Right atrium auricular region (tissue), 2 donors: ENCODE results near the gene SNAPC4. TPM values are rescaled to one million over a fixed set of nuclear protein-coding genes. Genes with fewer than 3 reads are reported as not detected.

Experiments
- DNase-seq: peaks from one replicate; pipeline ENCODE4 v3.0.0-alpha.2; 2019; ENCODE audit warnings: low spot score
- H3K27ac ChIP-seq, 2 donors: fragments of 200-600 bp; sonication (generic); 1 replicate in 1 of 2; 2 replicates in 1 of 2; pipeline ENCODE4 v1.5.1; 2016 to 2019
- H3K27me3 ChIP-seq, 2 donors: fragments of 200-600 bp; sonication (generic); one replicate each; pipeline versions ENCODE4 v1.5.1 to v1.6.0; 2017 to 2019
- H3K36me3 ChIP-seq: fragments of 200-600 bp; sonication (generic); one replicate; pipeline ENCODE4 v1.5.1; 2016
- H3K4me1 ChIP-seq, 2 donors: fragments of 200-600 bp; sonication (generic); one replicate each; pipeline versions ENCODE4 v1.5.1 to v1.6.0; 2017 to 2019
- H3K4me3 ChIP-seq, 2 donors: fragments of 200-600 bp; sonication (generic); 1 replicate in 1 of 2; 2 replicates in 1 of 2; pipeline ENCODE4 v1.5.1; 2017 to 2019; ENCODE audit warnings: mild to moderate bottlenecking in 1 of 2, moderate library complexity in 1 of 2
- H3K9me3 ChIP-seq, 2 donors: fragments of 200-600 bp; sonication (generic); one replicate each; pipeline ENCODE4 v1.5.1; 2019
- total RNA-seq, 2 donors: library from RNA; depleted of rRNA; stranded (reverse); fragments of >200 nt; gene quantifications; one replicate each; pipeline ENCODE4 v1.1.0, GENCODE V29; 2016
- TF ChIP-seq, protein P1 (sequence below), 2 donors: fragments of 200-600 bp; sonication (generic); IDR thresholded peaks; one replicate each; pipeline ENCODE4 v1.5.1; 2019; ENCODE audit warnings: antibody characterized with exemption in 2 of 2

SNAPC4 gene
- total RNA-seq, 2 donors from 2014 or later = 2.5 to 4.4 TPM

DNA sequence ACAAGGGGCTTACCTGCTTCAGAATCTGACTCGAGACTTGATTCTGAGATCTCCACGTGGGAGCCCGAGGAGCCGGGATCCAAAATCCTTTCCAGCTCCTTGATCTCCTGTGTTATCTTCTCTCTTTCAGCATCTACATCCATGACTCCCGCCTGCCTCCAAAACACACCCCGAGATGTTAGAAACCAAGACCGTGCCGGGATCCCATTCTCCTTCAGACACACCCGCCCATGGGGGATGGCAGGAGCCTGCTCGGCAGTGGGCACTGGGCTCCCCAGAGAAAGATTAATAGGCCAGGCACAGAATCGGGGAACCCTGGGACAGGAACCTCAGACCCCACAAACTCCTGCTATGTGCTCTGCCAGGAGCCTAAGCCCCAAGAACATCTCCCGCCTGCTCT is 1.7 kb downstream of the SNAPC4 start:
- DNase-seq = no peak
- H3K4me1 ChIP-seq = peaks cover 0 to 21% of the 10 kb centered on the region in 2 donors
- H3K27ac ChIP-seq = no peak overlapping the region
- no peaks in the 10 kb centered on the region for H3K9me3 ChIP-seq
- peaks cover 30% of the 10 kb centered on the region for H3K36me3 ChIP-seq
- H3K27me3 ChIP-seq = no peaks in the 10 kb centered on the region
- TF ChIP-seq, protein P1, sequence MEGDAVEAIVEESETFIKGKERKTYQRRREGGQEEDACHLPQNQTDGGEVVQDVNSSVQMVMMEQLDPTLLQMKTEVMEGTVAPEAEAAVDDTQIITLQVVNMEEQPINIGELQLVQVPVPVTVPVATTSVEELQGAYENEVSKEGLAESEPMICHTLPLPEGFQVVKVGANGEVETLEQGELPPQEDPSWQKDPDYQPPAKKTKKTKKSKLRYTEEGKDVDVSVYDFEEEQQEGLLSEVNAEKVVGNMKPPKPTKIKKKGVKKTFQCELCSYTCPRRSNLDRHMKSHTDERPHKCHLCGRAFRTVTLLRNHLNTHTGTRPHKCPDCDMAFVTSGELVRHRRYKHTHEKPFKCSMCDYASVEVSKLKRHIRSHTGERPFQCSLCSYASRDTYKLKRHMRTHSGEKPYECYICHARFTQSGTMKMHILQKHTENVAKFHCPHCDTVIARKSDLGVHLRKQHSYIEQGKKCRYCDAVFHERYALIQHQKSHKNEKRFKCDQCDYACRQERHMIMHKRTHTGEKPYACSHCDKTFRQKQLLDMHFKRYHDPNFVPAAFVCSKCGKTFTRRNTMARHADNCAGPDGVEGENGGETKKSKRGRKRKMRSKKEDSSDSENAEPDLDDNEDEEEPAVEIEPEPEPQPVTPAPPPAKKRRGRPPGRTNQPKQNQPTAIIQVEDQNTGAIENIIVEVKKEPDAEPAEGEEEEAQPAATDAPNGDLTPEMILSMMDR (IDR thresholded peaks at IDR 0.05) = no peak
- no peak overlapping the region for H3K4me3 ChIP-seq

- Histone ChIP-seq H3K27me3 (no peaks in the 10 kb centered on the region), H3K27ac (no peak overlapping the region), H3K36me3 (peaks cover 37% of the 10 kb centered on the region), H3K9me3 (no peaks in the 10 kb centered on the region), H3K4me1 (peaks cover 0 to 21% of the 10 kb centered on the region in 2 donors), H3K4me3 (no peak overlapping the region)
- TF ChIP-seq, protein P1 (IDR thresholded peaks at IDR 0.05) = no peak
- DNase-seq = no peak
Measured at GRCh38 chr9:136397643-136398042, 2.3 kb downstream of the SNAPC4 start.

GRCh38 chr9:136396219-136396515 is 3.8 kb downstream of the SNAPC4 start:
- TF ChIP-seq, protein P1 (IDR thresholded peaks at IDR 0.05) = no peak

DNA sequence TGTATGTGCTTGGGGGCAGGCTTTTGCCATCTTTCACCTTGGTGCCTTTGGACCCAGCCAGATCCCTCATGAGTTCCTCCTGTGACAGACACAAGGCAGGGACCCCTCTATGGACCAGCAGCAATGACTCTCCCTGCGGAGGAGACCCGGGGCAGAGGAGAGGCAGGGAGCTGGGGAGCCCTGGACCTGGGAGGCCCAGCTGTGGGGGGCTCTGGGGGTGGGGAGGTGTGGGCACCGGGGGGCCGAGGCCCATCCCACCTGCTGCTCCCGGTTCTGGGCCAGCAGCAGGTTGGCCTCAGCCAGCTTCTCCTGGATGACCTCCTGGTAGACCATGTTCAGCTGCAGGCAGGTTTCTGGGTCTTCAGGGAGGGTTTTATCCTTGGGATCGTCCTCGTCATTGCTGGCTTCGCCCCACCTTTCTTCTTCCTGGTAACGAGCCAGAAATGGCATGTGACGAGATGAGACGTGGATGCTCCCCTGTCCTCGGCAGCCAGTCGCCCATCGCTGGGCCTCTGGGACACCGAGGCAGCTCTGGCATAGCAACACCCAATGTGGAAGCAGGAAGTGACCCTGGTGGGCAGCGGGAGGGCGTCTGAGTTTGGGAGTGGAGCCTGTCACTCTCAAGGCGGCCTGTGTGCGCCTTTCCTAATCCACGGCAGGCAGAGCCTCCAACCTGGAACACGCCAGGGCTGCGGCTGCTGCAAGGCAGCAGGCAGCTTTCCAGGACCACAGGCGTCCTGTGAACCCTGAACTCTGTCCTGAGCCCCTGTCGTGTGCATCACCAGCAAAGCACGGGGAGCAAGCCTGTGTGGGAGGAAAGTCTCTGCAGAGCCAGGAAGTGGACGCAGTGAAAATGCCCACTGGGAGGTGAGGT is 4.4 kb downstream of the SNAPC4 start:
- no peaks in the 10 kb centered on the region for H3K27me3 ChIP-seq
- H3K27ac ChIP-seq = no peak overlapping the region
- H3K9me3 ChIP-seq = no peaks in the 10 kb centered on the region
- TF ChIP-seq, protein P1 (IDR thresholded peaks at IDR 0.05) = no peak
- H3K4me1 ChIP-seq = peaks cover 0 to 19% of the 10 kb centered on the region in 2 donors
- DNase-seq = no peak
- peaks cover 50% of the 10 kb centered on the region for H3K36me3 ChIP-seq
- no peak overlapping the region for H3K4me3 ChIP-seq

More at GRCh38 chr9:136396219-136396515, 3.8 kb downstream of the SNAPC4 start:
- peaks cover 50% of the 10 kb centered on the region for H3K36me3 ChIP-seq
- no peak overlapping the region for H3K4me3 ChIP-seq
- H3K4me1 ChIP-seq = peaks cover 0 to 21% of the 10 kb centered on the region in 2 donors
- H3K27ac ChIP-seq = no peak overlapping the region
- H3K9me3 ChIP-seq = no peaks in the 10 kb centered on the region
- no peaks in the 10 kb centered on the region for H3K27me3 ChIP-seq
- no peak for DNase-seq

DNA sequence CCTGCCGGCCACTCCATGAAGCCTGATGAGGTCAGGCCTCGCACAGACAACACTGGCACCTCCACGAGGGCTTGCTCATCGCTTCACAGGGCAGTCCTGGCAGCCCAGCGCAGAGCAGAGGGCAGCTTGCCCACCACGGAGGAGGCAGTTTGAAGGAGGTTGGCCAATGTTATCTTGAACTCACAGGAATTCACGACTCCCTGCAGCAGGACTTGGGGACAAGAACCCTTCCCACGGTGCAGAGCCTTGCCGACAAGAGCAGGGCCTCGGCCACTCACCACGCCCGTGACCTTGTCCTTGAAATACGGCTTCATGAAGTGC is 5.0 kb downstream of the SNAPC4 start:
- peaks cover 50% of the 10 kb centered on the region for H3K36me3 ChIP-seq
- no peak overlapping the region for H3K4me3 ChIP-seq
- H3K27ac ChIP-seq = no peak overlapping the region
- no peaks in the 10 kb centered on the region for H3K27me3 ChIP-seq
- no peak for DNase-seq
- TF ChIP-seq, protein P1 (IDR thresholded peaks at IDR 0.05) = no peak
- peaks cover 0 to 15% of the 10 kb centered on the region in 2 donors for H3K4me1 ChIP-seq
- H3K9me3 ChIP-seq = no peaks in the 10 kb centered on the region
